ENCODE data around the gene ANKRD18B. TPM values are rescaled to one million over a fixed set of nuclear protein-coding genes. Genes with fewer than 3 reads are reported as not detected.

ANKRD18B gene
- total and polyA plus RNA-seq, 9 of the 15 experiments (the other 6 are each of a cell fraction or from before 2014, with no cell fraction given) = 0.43 to 12.6 (median 1.8) TPM

- TF ChIP-seq PCBP1 (IDR thresholded peaks at IDR 0.05; ENCODE audit: low read depth, low read length, poor library complexity, severe bottlenecking) (peak; percentile 34), ZNF239 (CRISPR knock-in tag; IDR thresholded peaks at IDR 0.05) (no peak), HDAC3 (IDR thresholded peaks at IDR 0.05; ENCODE audit: borderline replicate concordance, partially characterized antibody) (no peak), EWSR1 (IDR thresholded peaks at IDR 0.05; ENCODE audit: borderline replicate concordance, low read depth, partially characterized antibody) (no peak), HDAC2 (IDR thresholded peaks at IDR 0.05) (no peak), BDP1 (IDR thresholded peaks at IDR 0.05; ENCODE audit: insufficient read depth, insufficient read length) (no peak), WHSC1 (IDR thresholded peaks at IDR 0.05; ENCODE audit: low read length) (no peak), KLF10 (CRISPR knock-in tag; IDR thresholded peaks at IDR 0.05) (no peak), GABPB1 (CRISPR knock-in tag; IDR thresholded peaks at IDR 0.05) (0 out of 2 replicates have a peak, but pooled peaks have one; percentile 31), HBP1 (CRISPR knock-in tag; IDR thresholded peaks at IDR 0.05) (no peak), ZFP91 (CRISPR knock-in tag; IDR thresholded peaks at IDR 0.05) (no peak), ZNF589 (CRISPR knock-in tag; IDR thresholded peaks at IDR 0.05; ENCODE audit: low read depth) (no peak), CEBPG (CRISPR knock-in tag; IDR thresholded peaks at IDR 0.05) (no peak), CEBPG (tag; conservative IDR thresholded peaks at IDR 0.05 in 1 of 2, IDR thresholded peaks at IDR 0.05 in 1 of 2) (peak in 1 of 2 experiments; percentile 51; a peak in 2 of 4 replicates), HEY1 (CRISPR knock-in tag; IDR thresholded peaks at IDR 0.05; ENCODE audit: borderline replicate concordance) (no peak), ZNF696 (CRISPR knock-in tag; conservative IDR thresholded peaks at IDR 0.05) (no peak), HNRNPL (IDR thresholded peaks at IDR 0.05; ENCODE audit: low read depth, low read length) (no peak), SRSF3 (IDR thresholded peaks at IDR 0.05; ENCODE audit: insufficient read depth, low read length) (no peak), JUNB (CRISPR knock-in tag; conservative IDR thresholded peaks at IDR 0.05) (no peak), VEZF1 (CRISPR knock-in tag; IDR thresholded peaks at IDR 0.05) (peak; percentile 29), RHOXF2B (CRISPR knock-in tag; conservative IDR thresholded peaks at IDR 0.05) (no peak), ARID2 (IDR thresholded peaks at IDR 0.05) (no peak), OTX1 (CRISPR knock-in tag; IDR thresholded peaks at IDR 0.05) (no peak), ZKSCAN3 (CRISPR knock-in tag; IDR thresholded peaks at IDR 0.05) (no peak), XRCC5 (IDR thresholded peaks at IDR 0.05; ENCODE audit: low read depth, low read length) (no peak)
These were observed 13.5 kb upstream of the ANKRD18B start (continued) for GRCh38 chr9:33510262-33511183.
